GM23248 (cell line): Measurements from ENCODE around the gene TENM4.

Experiments
- EZH2 ChIP-seq: fragments of 200-600 bp; sonication (generic); IDR thresholded peaks from 2 replicates; pipeline ENCODE4 v1.6.1; 2018; ENCODE audit warnings: antibody characterized with exemption, mild to moderate bottlenecking; ENCODE audit not compliant: insufficient read depth, poor library complexity, severe bottlenecking
- EZH2phosphoT487 ChIP-seq: fragments of 200-600 bp; sonication (generic); IDR thresholded peaks from 2 replicates; pipeline ENCODE4 v1.6.1; 2018; ENCODE audit warnings: antibody characterized with exemption, moderate library complexity, mild to moderate bottlenecking, low read depth; ENCODE audit not compliant: insufficient read depth

DNA sequence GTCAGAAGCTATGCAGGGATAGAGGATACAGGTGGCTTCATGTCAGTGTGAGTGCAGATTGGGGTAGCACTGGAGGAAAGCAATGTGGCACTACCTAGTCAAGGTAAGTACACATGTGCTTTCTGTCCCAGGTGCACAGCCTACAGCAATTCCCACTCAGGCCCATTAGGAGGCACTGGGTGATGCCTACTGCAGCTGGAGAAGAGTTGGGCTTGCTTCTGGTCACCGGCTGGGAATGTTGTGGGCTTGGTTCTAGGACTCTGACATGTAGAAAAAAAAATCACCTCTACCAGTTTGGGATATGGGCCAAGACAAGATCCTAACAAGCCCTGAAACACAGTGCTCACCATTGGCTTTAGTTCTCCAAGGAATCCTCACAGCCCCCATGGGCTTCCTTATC, 69.7 kb downstream of the TENM4 start:
- no peak for TF ChIP-seq EZH2phosphoT487
- TF ChIP-seq EZH2: no peak
